GM18517 (cell line): Measurements from ENCODE around the gene ADGRL1.

Experiments
- ATAC-seq: cut with Tn5 transposase; IDR thresholded peaks from one replicate; pipeline ENCODE4 v1.9.1; 2021; ENCODE audit warnings: mild to moderate bottlenecking, moderate library complexity; ENCODE audit not compliant: unreplicated experiment

ADGRL1 gene

GRCh38 chr19:14114854-14115253 lies 91.1 kb downstream of the ADGRL1 start:
- no peak for ATAC-seq

GRCh38 chr19:14114439-14114838 lies 91.5 kb downstream of the ADGRL1 start:
- ATAC-seq, result no peak

DNA sequence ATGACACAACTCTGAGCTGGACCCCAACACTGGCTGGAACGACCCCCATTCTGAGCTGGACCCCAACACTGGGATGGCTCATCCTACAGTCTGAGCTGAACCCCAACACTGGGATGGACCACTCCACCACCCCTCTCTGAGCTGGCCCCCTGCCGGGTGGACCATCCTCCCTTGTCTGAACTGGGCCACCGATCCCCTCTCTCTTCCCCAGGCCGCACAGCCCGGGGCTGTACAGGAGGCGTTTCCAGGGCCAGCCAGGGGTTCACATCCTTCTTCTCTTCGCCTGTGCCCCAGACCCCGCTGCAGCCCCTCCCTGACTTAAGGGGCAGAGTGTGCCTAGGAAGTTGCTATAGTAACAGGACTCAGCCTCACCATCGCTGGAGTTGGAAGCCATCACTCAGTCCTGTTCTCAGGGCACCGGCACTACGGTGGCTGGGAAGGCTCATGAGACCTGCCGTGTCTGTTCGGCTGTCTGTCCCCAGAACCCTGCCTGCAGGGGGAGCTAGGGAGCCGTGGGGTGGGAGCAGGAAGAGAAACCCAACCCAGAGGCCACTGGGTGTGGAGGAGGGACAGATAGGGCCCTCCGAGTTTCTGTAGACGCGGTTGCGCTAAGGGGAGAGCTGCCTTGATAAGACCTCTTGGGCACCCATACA lies 92.1 kb downstream of the ADGRL1 start:
- no peak for ATAC-seq

DNA sequence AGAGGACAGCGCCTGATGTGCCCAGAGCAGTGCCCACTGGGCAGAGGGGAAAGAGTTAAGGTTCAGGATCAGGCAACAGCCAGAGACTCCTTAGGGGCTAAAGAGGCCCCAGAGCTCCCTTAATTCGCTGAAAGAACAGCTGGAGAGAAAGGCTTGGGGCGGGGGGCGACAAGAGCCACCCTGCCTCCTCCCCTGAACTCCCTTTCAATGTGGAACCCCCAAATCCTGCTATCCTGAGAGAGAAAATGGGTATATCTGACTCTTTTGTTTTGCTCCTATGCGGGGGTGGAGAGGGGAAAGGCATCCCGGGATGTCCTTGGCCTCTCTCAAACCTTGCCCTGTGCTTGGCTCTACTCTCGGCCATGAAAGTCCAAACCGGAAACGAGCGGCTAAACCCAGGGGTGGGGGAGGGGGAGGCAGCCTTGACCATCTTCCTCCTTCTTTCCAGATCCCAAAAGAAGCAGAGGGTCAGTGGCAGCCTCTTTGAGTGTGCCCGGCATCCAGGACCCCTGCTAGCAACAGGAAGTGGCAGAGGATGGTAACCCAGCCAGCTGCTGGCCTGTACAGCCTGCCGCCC lies 93.1 kb downstream of the ADGRL1 start:
- no peak for ATAC-seq

- ATAC-seq, result no peak
Measured at GRCh38 chr19:14112051-14112808, 93.7 kb downstream of the ADGRL1 start.

DNA sequence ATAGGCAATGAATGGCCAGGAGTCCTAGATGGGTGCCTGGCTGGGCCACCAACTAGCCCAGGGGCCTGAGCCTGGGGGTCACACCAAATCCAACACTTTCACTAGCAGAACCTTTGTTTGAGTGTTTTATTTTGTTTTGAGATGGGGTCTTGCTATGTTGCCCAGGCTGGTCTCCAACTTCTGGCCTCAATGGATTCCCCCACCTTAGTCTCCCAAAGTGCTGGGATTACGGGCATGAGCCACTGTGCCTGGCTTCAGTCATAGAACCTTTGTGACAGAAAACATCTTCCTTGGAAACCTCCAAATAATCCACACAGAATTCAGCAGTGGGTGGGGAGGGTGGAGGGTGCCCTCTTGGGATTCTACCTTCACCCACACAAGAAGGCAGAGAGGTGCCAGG lies 94.5 kb downstream of the ADGRL1 start:
- no peak for ATAC-seq

- ATAC-seq, result no peak
Measured at GRCh38 chr19:14110650-14111049, 95.3 kb downstream of the ADGRL1 start.

DNA sequence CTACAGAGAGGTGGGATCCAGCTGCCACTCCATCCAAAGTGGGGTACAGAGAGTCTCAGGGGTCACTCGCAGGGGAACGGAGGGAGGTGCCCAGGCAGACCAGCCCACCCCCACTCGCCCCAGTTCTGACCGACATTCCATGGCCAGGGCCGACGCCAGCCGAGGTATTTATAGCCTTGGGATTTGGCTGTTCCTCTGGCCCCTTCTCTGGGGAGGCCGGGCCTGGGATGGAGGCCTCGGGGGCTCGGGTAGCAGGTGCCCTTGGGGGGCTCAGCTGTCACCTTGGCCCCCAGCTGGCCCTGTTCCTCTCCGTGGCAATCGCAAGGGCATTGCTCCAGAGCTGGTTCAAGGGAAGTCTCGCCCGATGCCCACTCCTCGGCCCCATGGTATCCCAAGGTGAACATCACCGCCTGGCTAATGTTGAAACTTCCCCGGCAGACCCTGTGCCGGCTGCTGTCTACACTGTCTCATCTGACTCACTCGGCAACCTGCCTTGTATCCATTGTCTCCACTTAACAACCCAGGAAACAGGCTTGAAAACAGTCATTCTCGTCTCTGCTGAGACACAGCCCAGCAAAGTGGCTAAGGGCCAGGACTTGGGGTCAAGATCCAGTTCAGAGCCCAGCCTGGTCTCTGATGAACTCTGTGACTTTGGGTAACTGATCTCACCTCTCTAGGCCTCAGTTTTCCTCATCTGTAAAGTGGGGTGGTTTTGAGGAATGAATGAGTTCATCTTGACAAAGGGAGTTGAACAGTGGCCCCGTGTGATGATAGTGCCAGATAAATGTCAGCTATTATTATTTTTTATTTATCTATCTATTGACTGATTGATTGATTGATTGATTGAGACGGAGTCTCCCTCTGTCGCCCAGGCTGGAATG lies 98.1 kb downstream of the ADGRL1 start:
- no peak for ATAC-seq

DNA sequence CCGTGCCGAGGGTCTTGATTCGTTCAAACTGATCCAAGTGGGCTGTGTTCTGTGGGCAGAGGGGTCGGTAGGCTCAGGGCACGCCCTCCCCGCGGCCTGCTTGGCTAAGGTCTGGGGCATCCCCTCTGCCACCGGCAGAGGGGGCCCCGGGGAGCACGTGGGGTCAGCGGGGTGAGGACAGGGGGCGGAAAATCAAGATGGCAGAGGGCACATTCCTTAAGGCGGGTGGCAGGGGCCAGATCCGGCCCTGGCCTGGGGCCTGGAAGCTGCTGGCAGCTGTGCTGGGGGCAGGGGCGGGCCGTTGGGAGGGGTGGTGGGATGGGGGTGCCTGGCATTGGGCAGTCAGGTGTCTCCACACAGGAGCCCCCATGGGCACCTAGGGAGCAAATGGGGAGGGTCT lies 99.1 kb downstream of the ADGRL1 start:
- no peak for ATAC-seq

- no peak for ATAC-seq
Measured at GRCh38 chr19:14105680-14106079, 100.3 kb downstream of the ADGRL1 start.

DNA sequence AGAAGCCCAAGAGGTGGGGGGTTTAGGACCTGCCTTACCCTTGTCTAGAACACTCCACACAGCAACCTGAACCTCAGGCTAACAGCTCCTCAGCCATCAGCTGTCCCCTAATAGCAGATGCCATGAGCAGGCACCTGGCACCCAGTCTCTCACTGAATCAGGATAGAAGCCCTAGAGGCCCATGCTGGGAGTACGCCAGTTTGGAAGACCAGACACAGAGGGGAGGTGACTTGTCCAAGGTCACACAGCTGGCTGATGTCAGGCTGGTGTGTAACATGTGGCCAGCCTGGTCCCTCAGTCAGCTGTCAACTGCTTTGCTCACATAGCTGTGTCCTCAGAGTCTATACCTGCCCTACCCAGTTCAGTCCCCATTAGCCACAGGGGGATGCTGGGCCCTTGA lies 102.7 kb downstream of the ADGRL1 start:
- ATAC-seq, result no peak

DNA sequence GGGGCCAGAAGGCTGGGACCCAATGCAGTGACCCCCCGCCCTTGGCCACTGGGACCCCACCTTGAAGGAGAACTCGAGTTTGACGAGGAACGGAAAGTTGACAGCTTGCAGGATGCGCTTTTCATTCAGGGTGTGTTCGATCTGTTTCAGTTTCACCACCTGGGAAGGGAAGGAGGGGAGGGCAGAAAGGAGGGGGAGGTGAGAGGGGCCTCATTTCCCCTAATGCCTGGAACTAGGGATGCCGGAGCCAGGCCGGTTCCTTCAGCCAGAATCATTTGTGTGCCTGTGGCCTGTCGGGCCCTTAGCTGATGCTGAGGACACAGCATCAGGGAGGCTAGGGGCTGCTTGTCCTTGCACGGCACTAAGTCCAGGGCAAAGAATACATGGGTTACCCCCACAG lies 103.2 kb downstream of the ADGRL1 start:
- ATAC-seq, result no peak

DNA sequence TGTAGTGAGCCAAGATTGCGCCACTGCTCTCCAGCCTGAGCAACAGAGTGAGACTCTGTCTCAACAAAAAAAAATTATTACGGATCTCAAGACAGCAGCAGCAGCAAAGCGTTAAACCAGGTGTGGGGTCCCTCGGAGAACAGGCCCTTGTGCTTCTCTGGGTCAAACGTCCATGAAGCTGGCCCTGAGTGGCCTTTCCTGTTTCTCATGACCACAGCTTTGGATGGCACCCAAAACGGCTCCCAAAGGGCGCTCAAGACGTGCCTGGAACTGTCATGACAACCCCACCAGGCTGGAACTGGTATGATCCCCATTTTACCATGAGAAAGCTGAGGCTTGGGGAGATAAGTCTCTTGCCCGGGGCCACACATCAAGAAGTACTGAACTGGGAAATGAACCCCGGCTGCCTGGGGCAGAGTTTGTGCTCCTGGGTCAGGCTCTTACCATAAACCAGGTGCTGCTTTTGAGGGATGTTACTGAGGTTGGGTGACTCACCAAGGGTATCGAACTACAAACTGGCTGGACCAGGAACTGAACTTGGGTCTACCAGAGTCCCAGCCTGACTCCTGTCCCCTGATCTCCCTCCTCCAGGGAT lies 103.8 kb downstream of the ADGRL1 start:
- ATAC-seq, result no peak

- ATAC-seq, result no peak
Measured at GRCh38 chr19:14101003-14101545, 104.9 kb downstream of the ADGRL1 start.
